Measurements from ENCODE around the gene CILP2. TPM values are rescaled to one million over a fixed set of nuclear protein-coding genes. Genes with fewer than 3 reads are reported as not detected.

Gene CILP2
- total RNA-seq (22.0 TPM), polyA plus RNA-seq (ENCODE audit: insufficient read depth in 1 of 8, insufficient read length in 8 of 8, low replicate concordance in 1 of 8) (10 to 100 TPM in 3 of 8 donors, 1 to 10 TPM in 5; 1.3 to 52.6 (median 5.8) TPM)
- long read RNA-seq, donor 1, result 0 reads
- long read RNA-seq, donor 2, result 0 reads
- long read RNA-seq, donor 3, result 0 reads
- long read RNA-seq, donor 4, result 0 reads
- long read RNA-seq, donor 5, full-length matches to known transcripts, result 30 of 30 reads
- long read RNA-seq, donor 5, partial matches to known transcripts, result 0 of 30 reads
- long read RNA-seq, donor 5, other reads (novel, unspliced or antisense), result 0 of 30 reads
- long read RNA-seq, donor 6, full-length matches to known transcripts, result 1 of 1 reads
- long read RNA-seq, donor 6, partial matches to known transcripts, result 0 of 1 reads
- long read RNA-seq, donor 6, other reads (novel, unspliced or antisense), result 0 of 1 reads
- long read RNA-seq, donor 7, result 0 reads
- long read RNA-seq, donor 8, full-length matches to known transcripts, result 1 of 1 reads
- long read RNA-seq, donor 8, partial matches to known transcripts, result 0 of 1 reads
- long read RNA-seq, donor 8, other reads (novel, unspliced or antisense), result 0 of 1 reads
- long read RNA-seq, donor 9, full-length matches to known transcripts, result 3 of 3 reads
- long read RNA-seq, donor 9, partial matches to known transcripts, result 0 of 3 reads
- long read RNA-seq, donor 9, other reads (novel, unspliced or antisense), result 0 of 3 reads
- long read RNA-seq, donor 10, full-length matches to known transcripts, result 1 of 1 reads
- long read RNA-seq, donor 10, partial matches to known transcripts, result 0 of 1 reads
- long read RNA-seq, donor 10, other reads (novel, unspliced or antisense), result 0 of 1 reads
- long read RNA-seq, donor 11, full-length matches to known transcripts, result 10 of 10 reads
- long read RNA-seq, donor 11, partial matches to known transcripts, result 0 of 10 reads
- long read RNA-seq, donor 11, other reads (novel, unspliced or antisense), result 0 of 10 reads

GRCh38 chr19:19538061-19538784 lies at the start of gene CILP2:
TSS of gene CILP2 (plus strand) at chr19:19538265. CDS start at chr19:19538350, 85 bp downstream.
- Histone ChIP-seq H3K27me3 (ENCODE audit: control insufficient read depth, insufficient read depth, low read length) (peaks cover 58% of the 10 kb centered on the region), H3K4me3 (ENCODE audit: low read length) (peak within 1 kb of the TSS; percentile 1), H3K36me3 (ENCODE audit: control insufficient read depth, insufficient read depth, low read length) (no peaks in the 10 kb centered on the region), H3K4me1 (ENCODE audit: control insufficient read depth, insufficient read depth, low read length) (peaks cover 30% of the 10 kb centered on the region), H3K9me3 (replicated peaks; ENCODE audit: control insufficient read depth, low read depth, low read length) (no peaks in the 10 kb centered on the region), H3K27ac (ENCODE audit: low read length) (no peak within 1 kb of the TSS)
- DNase-seq, result peak; percentile 61
- 1% methylated on average over 53 of the region's 56 CpGs for WGBS (ENCODE audit: insufficient coverage)

GRCh38 chr19:19488875-19489690 lies 49.0 kb upstream of the CILP2 start:
- Histone ChIP-seq H3K27me3 (ENCODE audit: control insufficient read depth, insufficient read depth, low read length) (no peaks in the 10 kb centered on the region), H3K4me1 (ENCODE audit: control insufficient read depth, insufficient read depth, low read length) (peaks cover 57% of the 10 kb centered on the region), H3K36me3 (ENCODE audit: control insufficient read depth, insufficient read depth, low read length) (peaks cover 25% of the 10 kb centered on the region), H3K9me3 (replicated peaks; ENCODE audit: control insufficient read depth, low read depth, low read length) (no peaks in the 10 kb centered on the region), H3K4me3 (ENCODE audit: low read length) (no peak overlapping the region), H3K27ac (ENCODE audit: low read length) (peak overlapping the region; percentile 78)
- DNase-seq, result peak; percentile 96
- 0% methylated on average over 1 of the region's 14 CpGs for WGBS (ENCODE audit: insufficient coverage)

GRCh38 chr19:19489804-19490204 lies 48.3 kb upstream of the CILP2 start:
- WGBS (ENCODE audit: insufficient coverage), result 60% methylated on average over 9 of the region's 9 CpGs

GRCh38 chr19:19490214-19490968 lies 47.7 kb upstream of the CILP2 start:
- H3K36me3 ChIP-seq (ENCODE audit: control insufficient read depth, insufficient read depth, low read length), result peaks cover 35% of the 10 kb centered on the region
- H3K27ac ChIP-seq (ENCODE audit: low read length), result peak overlapping the region; percentile 78
- H3K4me1 ChIP-seq (ENCODE audit: control insufficient read depth, insufficient read depth, low read length), result peaks cover 46% of the 10 kb centered on the region
- 36% methylated on average over 16 of the region's 20 CpGs for whole genome bisulfite sequencing (ENCODE audit: insufficient coverage)
- H3K27me3 ChIP-seq (ENCODE audit: control insufficient read depth, insufficient read depth, low read length), result no peaks in the 10 kb centered on the region
- DNase-seq, result peak; percentile 92
- no peaks in the 10 kb centered on the region for H3K9me3 ChIP-seq (replicated peaks; ENCODE audit: control insufficient read depth, low read depth, low read length)
- H3K4me3 ChIP-seq (ENCODE audit: low read length), result no peak overlapping the region

More at GRCh38 chr19:19489804-19490204, 48.3 kb upstream of the CILP2 start:
- H3K27me3 ChIP-seq (ENCODE audit: control insufficient read depth, insufficient read depth, low read length), result no peaks in the 10 kb centered on the region
- DNase-seq, result peak; percentile 51
- no peak overlapping the region for H3K4me3 ChIP-seq (ENCODE audit: low read length)
- no peaks in the 10 kb centered on the region for H3K9me3 ChIP-seq (replicated peaks; ENCODE audit: control insufficient read depth, low read depth, low read length)
- peaks cover 52% of the 10 kb centered on the region for H3K4me1 ChIP-seq (ENCODE audit: control insufficient read depth, insufficient read depth, low read length)
- H3K27ac ChIP-seq (ENCODE audit: low read length), result peak overlapping the region; percentile 78
- H3K36me3 ChIP-seq (ENCODE audit: control insufficient read depth, insufficient read depth, low read length), result peaks cover 33% of the 10 kb centered on the region

GRCh38 chr19:19491321-19492025 lies 46.6 kb upstream of the CILP2 start:
- Histone ChIP-seq H3K9me3 (replicated peaks; ENCODE audit: control insufficient read depth, low read depth, low read length) (no peaks in the 10 kb centered on the region), H3K4me1 (ENCODE audit: control insufficient read depth, insufficient read depth, low read length) (peaks cover 36% of the 10 kb centered on the region), H3K36me3 (ENCODE audit: control insufficient read depth, insufficient read depth, low read length) (peaks cover 46% of the 10 kb centered on the region), H3K27ac (ENCODE audit: low read length) (no peak overlapping the region), H3K4me3 (ENCODE audit: low read length) (no peak overlapping the region), H3K27me3 (ENCODE audit: control insufficient read depth, insufficient read depth, low read length) (no peaks in the 10 kb centered on the region)
- DNase-seq, result no peak
- WGBS (ENCODE audit: insufficient coverage), result 91% methylated on average over 12 of the region's 15 CpGs

GRCh38 chr19:19492026-19492610 lies 45.9 kb upstream of the CILP2 start:
- Histone ChIP-seq H3K4me1 (ENCODE audit: control insufficient read depth, insufficient read depth, low read length) (peaks cover 33% of the 10 kb centered on the region), H3K4me3 (ENCODE audit: low read length) (no peak overlapping the region), H3K36me3 (ENCODE audit: control insufficient read depth, insufficient read depth, low read length) (peaks cover 52% of the 10 kb centered on the region), H3K27ac (ENCODE audit: low read length) (no peak overlapping the region), H3K27me3 (ENCODE audit: control insufficient read depth, insufficient read depth, low read length) (no peaks in the 10 kb centered on the region), H3K9me3 (replicated peaks; ENCODE audit: control insufficient read depth, low read depth, low read length) (no peaks in the 10 kb centered on the region)
- 88% methylated on average over 18 of the region's 21 CpGs for WGBS (ENCODE audit: insufficient coverage)
- DNase-seq, result no peak

GRCh38 chr19:19493841-19494546 lies 44.1 kb upstream of the CILP2 start:
- H3K4me3 ChIP-seq (ENCODE audit: low read length), result no peak overlapping the region
- 90% methylated on average over 13 of the region's 15 CpGs for WGBS (ENCODE audit: insufficient coverage)

More at GRCh38 chr19:19493841-19494546, 44.1 kb upstream of the CILP2 start:
- Histone ChIP-seq H3K27me3 (ENCODE audit: control insufficient read depth, insufficient read depth, low read length) (no peaks in the 10 kb centered on the region), H3K27ac (ENCODE audit: low read length) (no peak overlapping the region), H3K4me1 (ENCODE audit: control insufficient read depth, insufficient read depth, low read length) (peaks cover 18% of the 10 kb centered on the region), H3K36me3 (ENCODE audit: control insufficient read depth, insufficient read depth, low read length) (peaks cover 71% of the 10 kb centered on the region), H3K9me3 (replicated peaks; ENCODE audit: control insufficient read depth, low read depth, low read length) (no peaks in the 10 kb centered on the region)
- DNase-seq, result no peak
